Loucy (cell line): Measurements from ENCODE around the gene CAMTA1.

Source experiments
- H2AFZ ChIP-seq: fragments of 200-600 bp; sonication (generic); 2 replicates; pipeline ENCODE4 v1.6.0; 2016; ENCODE audit warnings: antibody characterized with exemption, mild to moderate bottlenecking, low read length, moderate library complexity
- H3F3A ChIP-seq: fragments of 200-600 bp; 2 replicates; pipeline ENCODE4 v1.6.0; 2016; ENCODE audit warnings: antibody characterized with exemption, low read depth, mild to moderate bottlenecking
- H3K27me3 ChIP-seq: fragments of 200-600 bp; sonication (generic); 2 replicates; pipeline ENCODE4 v1.6.1; 2014; ENCODE audit warnings: low read length, mild to moderate bottlenecking; ENCODE audit not compliant: insufficient read depth, poor library complexity, severe bottlenecking
- H3K36me3 ChIP-seq: fragments of 200-600 bp; sonication (generic); 2 replicates; pipeline ENCODE4 v1.6.1; 2016; ENCODE audit warnings: low read length; ENCODE audit not compliant: insufficient read depth
- H3K4me1 ChIP-seq: fragments of 200-600 bp; sonication (generic); 2 replicates; pipeline ENCODE4 v1.5.1; 2014; ENCODE audit warnings: low read length, mild to moderate bottlenecking; ENCODE audit not compliant: insufficient read depth, poor library complexity, severe bottlenecking
- H3K4me2 ChIP-seq: fragments of 200-600 bp; sonication (generic); 2 replicates; pipeline ENCODE4 v1.6.0; 2014; ENCODE audit warnings: antibody characterized with exemption, low read length, low read depth, mild to moderate bottlenecking; ENCODE audit not compliant: poor library complexity, severe bottlenecking
- H3K4me3 ChIP-seq: fragments of 200-600 bp; sonication (generic); 2 replicates; pipeline ENCODE4 v1.5.1; 2014; ENCODE audit warnings: low read length, mild to moderate bottlenecking, mixed read lengths; ENCODE audit not compliant: poor library complexity, severe bottlenecking
- H3K79me2 ChIP-seq: fragments of 200-600 bp; sonication (generic); 2 replicates; pipeline ENCODE4 v1.6.1; 2014; ENCODE audit warnings: low read length; ENCODE audit not compliant: insufficient read depth
- H3K9ac ChIP-seq: fragments of 200-600 bp; sonication (generic); 2 replicates; pipeline ENCODE4 v1.6.0; 2014; ENCODE audit warnings: mild to moderate bottlenecking, low read depth, low read length, moderate library complexity; ENCODE audit not compliant: poor library complexity, severe bottlenecking
- H3K9me2 ChIP-seq: fragments of 200-600 bp; sonication (generic); replicated peaks from 2 replicates; pipeline ENCODE4 v1.6.1; 2016; ENCODE audit warnings: low read depth, low read length, mixed read lengths
- H3K9me3 ChIP-seq: fragments of 200-600 bp; sonication (generic); 2 replicates; pipeline ENCODE4 v1.6.1; 2014; ENCODE audit warnings: mild to moderate bottlenecking, antibody characterized with exemption, low read length, low read depth; ENCODE audit not compliant: insufficient read depth
- H4K20me1 ChIP-seq: fragments of 200-600 bp; sonication (generic); 2 replicates; pipeline ENCODE4 v1.6.0; 2014; ENCODE audit warnings: antibody characterized with exemption, low read length, mild to moderate bottlenecking; ENCODE audit not compliant: insufficient read depth, poor library complexity, severe bottlenecking
- EZH2phosphoT487 ChIP-seq: fragments of 200-600 bp; IDR thresholded peaks from 2 replicates; pipeline ENCODE4 v1.6.1; 2018; ENCODE audit warnings: antibody characterized with exemption, mild to moderate bottlenecking, moderate library complexity, borderline replicate concordance
- TF ChIP-seq, protein P1 (sequence below): fragments of 200-600 bp; sonication (generic); conservative IDR thresholded peaks from 2 replicates; pipeline ENCODE4 v1.5.1; 2014; ENCODE audit warnings: mild to moderate bottlenecking, antibody characterized with exemption, low read length

The CAMTA1 gene

DNA sequence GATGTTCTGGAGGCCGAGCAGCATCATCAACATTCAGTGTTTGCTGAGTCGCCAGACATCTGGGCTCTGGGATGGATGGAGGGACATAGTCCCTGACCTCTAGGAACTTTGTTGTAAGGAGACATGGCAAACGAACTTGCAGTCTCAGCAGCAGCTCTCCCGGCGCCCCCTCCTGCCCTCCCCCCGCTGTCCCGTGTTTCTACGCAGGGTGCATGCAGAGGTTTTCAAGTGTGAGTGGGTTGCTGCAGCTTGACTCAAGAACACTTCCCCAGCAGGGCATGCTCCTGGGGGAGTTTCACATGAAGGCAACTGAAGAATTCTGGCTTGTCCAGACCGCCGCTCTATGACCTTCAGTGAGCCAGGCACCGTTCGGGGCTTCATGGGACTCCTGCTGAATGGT is 121.9 kb downstream of the CAMTA1 start:
- no peaks in the 10 kb centered on the region for H3K9me2 ChIP-seq
- no peaks in the 10 kb centered on the region for H3K9me3 ChIP-seq
- no peaks in the 10 kb centered on the region for H3K79me2 ChIP-seq
- no peaks in the 10 kb centered on the region for H3K27me3 ChIP-seq
- H3K4me3 ChIP-seq, result no peak overlapping the region
- no peaks in the 10 kb centered on the region for H3F3A ChIP-seq
- H3K9ac ChIP-seq, result no peak overlapping the region
- TF ChIP-seq EZH2phosphoT487, result no peak
- TF ChIP-seq, protein P1, sequence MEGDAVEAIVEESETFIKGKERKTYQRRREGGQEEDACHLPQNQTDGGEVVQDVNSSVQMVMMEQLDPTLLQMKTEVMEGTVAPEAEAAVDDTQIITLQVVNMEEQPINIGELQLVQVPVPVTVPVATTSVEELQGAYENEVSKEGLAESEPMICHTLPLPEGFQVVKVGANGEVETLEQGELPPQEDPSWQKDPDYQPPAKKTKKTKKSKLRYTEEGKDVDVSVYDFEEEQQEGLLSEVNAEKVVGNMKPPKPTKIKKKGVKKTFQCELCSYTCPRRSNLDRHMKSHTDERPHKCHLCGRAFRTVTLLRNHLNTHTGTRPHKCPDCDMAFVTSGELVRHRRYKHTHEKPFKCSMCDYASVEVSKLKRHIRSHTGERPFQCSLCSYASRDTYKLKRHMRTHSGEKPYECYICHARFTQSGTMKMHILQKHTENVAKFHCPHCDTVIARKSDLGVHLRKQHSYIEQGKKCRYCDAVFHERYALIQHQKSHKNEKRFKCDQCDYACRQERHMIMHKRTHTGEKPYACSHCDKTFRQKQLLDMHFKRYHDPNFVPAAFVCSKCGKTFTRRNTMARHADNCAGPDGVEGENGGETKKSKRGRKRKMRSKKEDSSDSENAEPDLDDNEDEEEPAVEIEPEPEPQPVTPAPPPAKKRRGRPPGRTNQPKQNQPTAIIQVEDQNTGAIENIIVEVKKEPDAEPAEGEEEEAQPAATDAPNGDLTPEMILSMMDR, result no peak
- H4K20me1 ChIP-seq, result no peaks in the 10 kb centered on the region
- peaks cover 5% of the 10 kb centered on the region for H3K4me1 ChIP-seq
- H3K36me3 ChIP-seq, result no peaks in the 10 kb centered on the region
- no peak overlapping the region for H3K4me2 ChIP-seq
- no peak overlapping the region for H2AFZ ChIP-seq

DNA sequence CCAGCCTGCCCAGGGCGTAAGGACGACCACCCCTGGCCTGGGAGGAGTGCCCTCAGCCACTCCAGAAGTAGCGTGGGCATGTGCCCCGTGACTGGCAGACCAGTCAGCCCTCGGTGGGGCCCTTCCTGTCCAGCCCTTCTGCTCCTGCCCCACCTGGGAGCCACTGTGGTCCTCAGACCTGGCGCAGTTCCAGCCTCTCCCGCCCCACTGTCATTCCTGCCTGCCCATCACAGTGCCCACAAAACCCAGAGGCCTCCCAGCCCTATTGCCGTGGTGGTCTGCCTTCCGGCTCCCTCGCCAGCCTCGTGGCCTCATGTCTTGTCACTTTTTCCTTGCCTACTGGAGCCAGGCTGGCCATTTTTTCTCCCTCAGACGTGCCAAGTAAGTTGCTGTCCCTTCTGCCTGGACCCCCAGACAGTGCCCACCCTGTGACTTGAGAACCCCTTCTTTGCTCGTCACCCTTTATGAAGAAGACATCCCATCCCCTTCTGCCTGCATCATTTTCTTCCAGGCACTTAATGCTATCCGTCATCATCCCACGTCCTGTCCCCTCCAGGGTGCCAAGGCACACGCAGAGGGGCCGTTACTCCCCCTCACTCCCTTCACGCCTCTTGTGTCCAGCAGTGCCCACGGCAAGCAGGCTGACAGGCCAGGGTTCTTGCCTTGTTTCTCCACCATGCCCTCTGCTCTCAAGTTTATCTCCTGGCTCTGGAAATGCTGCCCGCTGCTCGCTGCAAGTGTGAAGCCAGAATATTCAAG is 122.6 kb downstream of the CAMTA1 start:
- Histone ChIP-seq H3K36me3 (no peaks in the 10 kb centered on the region), H4K20me1 (no peaks in the 10 kb centered on the region), H3K9me2 (no peaks in the 10 kb centered on the region), H3F3A (no peaks in the 10 kb centered on the region), H2AFZ (no peak overlapping the region), H3K4me1 (peaks cover 5% of the 10 kb centered on the region), H3K4me3 (no peak overlapping the region), H3K79me2 (no peaks in the 10 kb centered on the region), H3K9me3 (no peaks in the 10 kb centered on the region), H3K4me2 (no peak overlapping the region), H3K9ac (no peak overlapping the region), H3K27me3 (no peaks in the 10 kb centered on the region)
- no peak for TF ChIP-seq EZH2phosphoT487
- TF ChIP-seq, protein P1, result no peak

DNA sequence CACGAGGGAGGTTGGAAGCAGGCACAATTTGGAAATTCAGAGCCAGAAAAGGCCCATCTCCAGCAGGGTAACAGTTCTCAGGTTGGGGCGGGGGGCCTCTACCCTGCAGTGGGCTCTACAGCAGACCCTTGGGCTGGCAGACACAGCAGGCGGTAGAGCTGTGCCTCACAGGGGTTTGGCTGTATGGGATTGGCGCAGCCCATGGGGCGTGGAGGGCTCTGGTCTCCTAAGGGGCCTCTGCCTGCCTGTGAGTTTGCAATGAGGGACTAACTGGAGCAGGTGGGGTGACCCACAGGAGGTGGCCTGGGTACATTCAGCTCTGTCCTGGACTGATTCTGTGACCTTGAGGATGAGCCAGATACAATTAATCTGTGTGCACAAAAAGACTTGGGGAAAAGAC is 124.1 kb downstream of the CAMTA1 start:
- Histone ChIP-seq H3K4me2 (no peak overlapping the region), H3K9me2 (no peaks in the 10 kb centered on the region), H3F3A (no peaks in the 10 kb centered on the region), H3K9ac (no peak overlapping the region), H2AFZ (no peak overlapping the region), H3K4me3 (no peak overlapping the region), H3K27me3 (no peaks in the 10 kb centered on the region), H3K79me2 (no peaks in the 10 kb centered on the region), H4K20me1 (no peaks in the 10 kb centered on the region), H3K4me1 (peaks cover 5% of the 10 kb centered on the region), H3K9me3 (no peaks in the 10 kb centered on the region), H3K36me3 (no peaks in the 10 kb centered on the region)
- TF ChIP-seq, protein P1, result no peak
- TF ChIP-seq EZH2phosphoT487, result no peak
